ENCODE results near the gene UST. TPM values are rescaled to one million over a fixed set of nuclear protein-coding genes. Genes with fewer than 3 reads are reported as not detected.

The UST gene
- total RNA-seq, 2 donors from 2014 or later = 24.2 to 30.8 TPM

- no peak for ATAC-seq (ENCODE audit: insufficient number of reproducible peaks, low FRiP score, low read depth)
- no peak overlapping the region for H3K27ac ChIP-seq
- H3K9me3 ChIP-seq = no peaks in the 10 kb centered on the region
- TF ChIP-seq CTCF (IDR thresholded peaks at IDR 0.05) = no peak
- no peak for DNase-seq (ENCODE audit: low spot score)
- no peak overlapping the region for H3K4me3 ChIP-seq
- H3K36me3 ChIP-seq = no peaks in the 10 kb centered on the region
- H3K4me1 ChIP-seq (ENCODE audit: control insufficient read depth in 1 of 2, low read depth in 2 of 2) = peaks cover 3 to 8% of the 10 kb centered on the region in 2 donors
- no peaks in the 10 kb centered on the region for H3K27me3 ChIP-seq (replicated peaks; ENCODE audit: insufficient read depth)
Measured at GRCh38 chr6:148743476-148743875, 3.4 kb upstream of the UST start.

GRCh38 chr6:148745926-148746325, 904 bp upstream of the UST start:
- no peak for TF ChIP-seq CTCF (IDR thresholded peaks at IDR 0.05)
- ATAC-seq (ENCODE audit: insufficient number of reproducible peaks, low FRiP score, low read depth) (no peak), DNase-seq (ENCODE audit: low spot score) (no peak)
- Histone ChIP-seq H3K9me3 (no peaks in the 10 kb centered on the region), H3K4me1 (ENCODE audit: control insufficient read depth in 1 of 2, low read depth in 2 of 2) (peaks cover 0 to 26% of the 10 kb centered on the region in 2 donors), H3K36me3 (no peaks in the 10 kb centered on the region), H3K4me3 (peak overlapping the region; percentile 95), H3K27ac (peak overlapping the region; percentile 82 to 86), H3K27me3 (replicated peaks; ENCODE audit: insufficient read depth) (no peaks in the 10 kb centered on the region)

GRCh38 chr6:148747145-148747470, 278 bp downstream of the UST start:
- no peak for TF ChIP-seq CTCF (IDR thresholded peaks at IDR 0.05)
- Histone ChIP-seq H3K36me3 (no peaks in the 10 kb centered on the region), H3K4me3 (peak overlapping the region; percentile 95), H3K27me3 (replicated peaks; ENCODE audit: insufficient read depth) (no peaks in the 10 kb centered on the region), H3K9me3 (no peaks in the 10 kb centered on the region), H3K27ac (peak overlapping the region; percentile 82 to 86), H3K4me1 (ENCODE audit: control insufficient read depth in 1 of 2, low read depth in 2 of 2) (peaks cover 0 to 26% of the 10 kb centered on the region in 2 donors)
- DNase-seq (ENCODE audit: low spot score) = no peak
- ATAC-seq (ENCODE audit: insufficient number of reproducible peaks, low FRiP score, low read depth) = peak; percentile 39

GRCh38 chr6:148747471-148748165, 788 bp downstream of the UST start:
- no peaks in the 10 kb centered on the region for H3K27me3 ChIP-seq (replicated peaks; ENCODE audit: insufficient read depth)
- H3K4me3 ChIP-seq = peak overlapping the region; percentile 95
- no peaks in the 10 kb centered on the region for H3K36me3 ChIP-seq
- ATAC-seq (ENCODE audit: insufficient number of reproducible peaks, low FRiP score, low read depth) (no peak), DNase-seq (ENCODE audit: low spot score) (no peak)
- H3K4me1 ChIP-seq (ENCODE audit: control insufficient read depth in 1 of 2, low read depth in 2 of 2) = peaks cover 0 to 26% of the 10 kb centered on the region in 2 donors
- no peaks in the 10 kb centered on the region for H3K9me3 ChIP-seq
- TF ChIP-seq CTCF (IDR thresholded peaks at IDR 0.05) = no peak
- peak overlapping the region; percentile 82 to 86 for H3K27ac ChIP-seq

- Histone ChIP-seq H3K27me3 (replicated peaks; ENCODE audit: insufficient read depth) (no peaks in the 10 kb centered on the region), H3K9me3 (no peaks in the 10 kb centered on the region), H3K36me3 (no peaks in the 10 kb centered on the region), H3K27ac (no peak overlapping the region), H3K4me1 (ENCODE audit: control insufficient read depth in 1 of 2, low read depth in 2 of 2) (peaks cover 0 to 26% of the 10 kb centered on the region in 2 donors), H3K4me3 (no peak overlapping the region)
- DNase-seq (ENCODE audit: low spot score) = no peak
- ATAC-seq (ENCODE audit: insufficient number of reproducible peaks, low FRiP score, low read depth) = no peak
- no peak for TF ChIP-seq CTCF (IDR thresholded peaks at IDR 0.05)
Measured at GRCh38 chr6:148749674-148750073, 2.8 kb downstream of the UST start.

Measured in thoracic aorta (tissue), 2 donors.